Activated CD4-positive, CD25-positive, alpha-beta regulatory T cell (primary cell): Measurements from ENCODE around the gene APBA2.

Source experiments
- DNase-seq, 4 experiments: peaks; one replicate each; lab custom pipeline; 2025; lab: John Stamatoyannopoulos, UW

The APBA2 gene

GRCh38 chr15:29103824-29104565 lies 218.2 kb downstream of the APBA2 start:
- peak; percentile 14 to 29 (median 17) for DNase-seq

- DNase-seq = no peak
Measured at GRCh38 chr15:29104566-29104880, 218.7 kb downstream of the APBA2 start.

GRCh38 chr15:29105151-29105854 lies 219.5 kb downstream of the APBA2 start:
- DNase-seq = no peak

- DNase-seq = no peak
Measured at GRCh38 chr15:29106116-29106515, 220.3 kb downstream of the APBA2 start.

- no peak for DNase-seq
Measured at GRCh38 chr15:29106551-29107290, 220.9 kb downstream of the APBA2 start.

- no peak for DNase-seq
Measured at GRCh38 chr15:29107291-29107890, 221.6 kb downstream of the APBA2 start.

- DNase-seq = no peak
Measured at GRCh38 chr15:29107971-29108645, 222.3 kb downstream of the APBA2 start.

GRCh38 chr15:29109762-29110161 lies 224.0 kb downstream of the APBA2 start:
- no peak for DNase-seq

GRCh38 chr15:29110176-29110575 lies 224.4 kb downstream of the APBA2 start:
- DNase-seq = no peak

GRCh38 chr15:29110733-29111132 lies 225.0 kb downstream of the APBA2 start:
- no peak for DNase-seq

- no peak for DNase-seq
Measured at GRCh38 chr15:29111705-29112281, 226.0 kb downstream of the APBA2 start.

- no peak for DNase-seq
Measured at GRCh38 chr15:29113336-29114220, 227.8 kb downstream of the APBA2 start.

- no peak for DNase-seq
Measured at GRCh38 chr15:29114221-29115092, 228.7 kb downstream of the APBA2 start.

- DNase-seq = no peak
Measured at GRCh38 chr15:29115093-29115991, 229.6 kb downstream of the APBA2 start.

- no peak for DNase-seq
Measured at GRCh38 chr15:29116970-29117700, 231.4 kb downstream of the APBA2 start.

- DNase-seq = no peak
Measured at GRCh38 chr15:29117778-29118177, 232.0 kb downstream of the APBA2 start.

- no peak for DNase-seq
Measured at GRCh38 chr15:29119847-29120246, 234.1 kb downstream of the APBA2 start.
